Mesenchymal stem cell (in vitro differentiated cells and primary cell): ENCODE measurements around the gene IRAK4.

Source experiments
- DNase-seq: peaks from one replicate; pipeline ENCODE4 v3.0.0-alpha.2; 2013
- H2AFZ ChIP-seq: one replicate; pipeline ENCODE4 v1.6.1; 2013; ENCODE audit warnings: low read depth, mild to moderate bottlenecking, control low read depth, inconsistent platforms, low read length, moderate library complexity
- H2AK5ac ChIP-seq: 2 replicates; pipeline ENCODE4 v1.6.1; 2013; ENCODE audit warnings: low read length, moderate library complexity, mild to moderate bottlenecking, inconsistent platforms; ENCODE audit not compliant: severe bottlenecking
- H2BK120ac ChIP-seq: one replicate; pipeline ENCODE4 v1.6.1; 2013; ENCODE audit warnings: low read depth, mild to moderate bottlenecking, inconsistent platforms, low read length, moderate library complexity
- H2BK12ac ChIP-seq, 2 experiments: one replicate each; pipeline ENCODE4 v1.6.1; 2013; ENCODE audit warnings: inconsistent platforms in 2 of 2, low read length in 2 of 2, mild to moderate bottlenecking in 2 of 2, moderate library complexity in 2 of 2, control low read depth in 1 of 2
- H2BK15ac ChIP-seq: one replicate; pipeline ENCODE4 v1.6.1; 2013; ENCODE audit warnings: mild to moderate bottlenecking, low read depth, inconsistent platforms; ENCODE audit not compliant: poor library complexity, severe bottlenecking
- H2BK5ac ChIP-seq: 2 replicates; pipeline ENCODE4 v1.6.1; 2013; ENCODE audit warnings: low read depth, mild to moderate bottlenecking, low read length, control low read depth, inconsistent platforms; ENCODE audit not compliant: poor library complexity, severe bottlenecking
- H3K14ac ChIP-seq, 2 experiments: one replicate each; pipeline ENCODE4 v1.6.1; 2013; ENCODE audit warnings: inconsistent platforms in 2 of 2, low read length in 2 of 2, control low read depth in 1 of 2, mild to moderate bottlenecking in 1 of 2, moderate library complexity in 1 of 2
- H3K18ac ChIP-seq, 2 experiments: one replicate each; pipeline ENCODE4 v1.6.1; 2013; ENCODE audit warnings: inconsistent platforms in 2 of 2, low read length in 2 of 2, control low read depth in 1 of 2, low read depth in 1 of 2, mild to moderate bottlenecking in 1 of 2
- H3K23ac ChIP-seq, 2 experiments: one replicate each; pipeline ENCODE4 v1.6.1; 2013; ENCODE audit warnings: inconsistent platforms in 2 of 2, low read length in 2 of 2, mild to moderate bottlenecking in 2 of 2, moderate library complexity in 2 of 2, control low read depth in 1 of 2
- H3K27ac ChIP-seq: 2 replicates; pipeline ENCODE4 v1.5.1; 2013; ENCODE audit warnings: mild to moderate bottlenecking, moderate library complexity, low read length, control low read depth, inconsistent platforms; ENCODE audit not compliant: poor library complexity, severe bottlenecking
- H3K27me3 ChIP-seq, 2 experiments: 2 replicates each; pipeline versions ENCODE4 v1.6.1 to v1.7.0; 2013; ENCODE audit warnings: low read length in 2 of 2, mild to moderate bottlenecking in 2 of 2, moderate library complexity in 2 of 2, control low read depth in 1 of 2, inconsistent platforms in 1 of 2; ENCODE audit not compliant: control insufficient read depth in 1 of 2, insufficient read depth in 1 of 2
- H3K36me3 ChIP-seq, 2 experiments: 2 replicates each; pipeline versions ENCODE4 v1.6.1 to v1.7.0; 2013; ENCODE audit warnings: low read length in 2 of 2, control low read depth in 1 of 2, inconsistent platforms in 1 of 2, low read depth in 1 of 2, mild to moderate bottlenecking in 1 of 2; ENCODE audit not compliant: insufficient read depth in 2 of 2, control insufficient read depth in 1 of 2
- H3K4ac ChIP-seq, 2 experiments: one replicate each; pipeline ENCODE4 v1.6.1; 2013; ENCODE audit warnings: inconsistent platforms in 2 of 2, low read length in 2 of 2, mild to moderate bottlenecking in 2 of 2, moderate library complexity in 2 of 2, control low read depth in 1 of 2, low read depth in 1 of 2
- H3K4me1 ChIP-seq: 2 replicates; pipeline ENCODE4 v1.6.1; 2013; ENCODE audit warnings: low read depth, low read length, control low read depth; ENCODE audit not compliant: control insufficient read depth, insufficient read depth
- H3K4me2 ChIP-seq: 2 replicates; pipeline ENCODE4 v1.6.1; 2013; ENCODE audit warnings: low read length, mild to moderate bottlenecking, inconsistent platforms; ENCODE audit not compliant: poor library complexity, severe bottlenecking
- H3K4me3 ChIP-seq, 2 experiments: 2 replicates each; pipeline versions ENCODE4 v1.5.1 to v1.7.0; 2013; ENCODE audit warnings: low read length in 2 of 2, mild to moderate bottlenecking in 2 of 2, control low read depth in 1 of 2, low read depth in 1 of 2; ENCODE audit not compliant: insufficient read depth in 1 of 2
- H3K79me1 ChIP-seq: replicated peaks from 2 replicates; pipeline ENCODE4 v1.6.1; 2013; ENCODE audit warnings: mild to moderate bottlenecking, control low read depth, low read length, inconsistent platforms; ENCODE audit not compliant: poor library complexity, severe bottlenecking
- H3K9ac ChIP-seq: 2 replicates; pipeline ENCODE4 v1.7.0; 2013; ENCODE audit warnings: mild to moderate bottlenecking, low read length, moderate library complexity
- H3K9me3 ChIP-seq: 2 replicates; pipeline ENCODE4 v1.7.0; 2013; ENCODE audit warnings: mild to moderate bottlenecking, low read length; ENCODE audit not compliant: control insufficient read depth
- H4K8ac ChIP-seq: one replicate; pipeline ENCODE4 v1.6.1; 2013; ENCODE audit warnings: inconsistent platforms, mild to moderate bottlenecking, low read length, moderate library complexity
- H4K91ac ChIP-seq: one replicate; pipeline ENCODE4 v1.6.1; 2013; ENCODE audit warnings: mild to moderate bottlenecking, low read length, inconsistent platforms
- WGBS: methylation state at CpG from one replicate; pipeline ENCODE4 v1.1.7; 2013; ENCODE audit warnings: mixed read lengths; 5-methylcytosine and 5-hydroxymethylcytosine counted together

The IRAK4 gene

DNA sequence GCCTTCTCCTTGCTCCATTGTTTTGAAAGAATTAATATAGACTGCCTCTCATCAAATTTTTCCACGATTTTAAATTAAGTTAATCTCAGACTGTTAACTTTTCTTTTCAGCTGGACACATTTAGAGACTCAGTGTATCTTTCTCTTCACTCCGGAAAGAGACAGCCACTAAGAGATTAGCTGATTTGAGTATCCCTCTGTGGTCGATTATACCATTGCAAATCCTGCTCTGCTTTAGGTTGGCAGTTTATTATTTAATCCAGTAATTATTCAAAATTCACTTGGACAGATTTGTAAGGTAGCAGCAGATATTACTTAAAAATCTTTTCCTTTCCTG is 48.0 kb downstream of the IRAK4 start:
- Histone ChIP-seq H2BK12ac (no peak overlapping the region), H3K4me1 (no peaks in the 10 kb centered on the region), H3K14ac (no peak overlapping the region), H3K9ac (peak overlapping the region; percentile 95), H3K27me3 (no peaks in the 10 kb centered on the region), H3K27ac (peak overlapping the region; percentile 94), H3K4me2 (no peak overlapping the region), H3K23ac (no peak overlapping the region), H3K79me1 (no peaks in the 10 kb centered on the region), H2BK15ac (no peak overlapping the region), H3K36me3 (peaks cover 1 to 19% of the 10 kb centered on the region in 2 experiments), H3K9me3 (no peaks in the 10 kb centered on the region), H3K18ac (no peak overlapping the region), H2BK120ac (no peak overlapping the region), H2AFZ (no peak overlapping the region), H4K91ac (no peak overlapping the region), H4K8ac (no peak overlapping the region), H3K4me3 (peak overlapping the region in 1 of 2 experiments; percentile 89), H2AK5ac (no peak overlapping the region), H2BK5ac (no peak overlapping the region), H3K4ac (no peak overlapping the region)
- no peak for DNase-seq
- WGBS, result 27% methylated on average over 3 of the region's 3 CpGs

DNA sequence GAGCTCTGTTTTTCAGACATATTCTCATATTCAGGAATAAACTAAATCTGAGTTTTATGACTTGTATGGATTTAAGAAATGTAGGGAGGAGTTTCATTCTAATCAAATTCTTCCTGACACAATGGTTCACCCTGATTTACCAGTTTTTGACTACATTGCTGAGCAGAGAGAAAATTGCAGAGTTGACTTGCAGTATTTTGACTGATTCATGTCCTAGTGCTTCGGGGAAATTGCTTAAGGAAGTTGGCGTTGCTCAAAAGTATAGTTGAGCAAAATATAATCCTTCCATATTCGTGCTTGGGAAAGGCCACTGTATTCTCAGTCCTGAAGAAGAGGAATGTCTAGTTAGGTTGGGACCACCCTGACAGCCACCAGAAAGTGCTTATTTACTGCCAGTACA is 48.6 kb downstream of the IRAK4 start:
- Histone ChIP-seq H3K36me3 (peaks cover 0 to 12% of the 10 kb centered on the region in 2 experiments), H4K91ac (no peak overlapping the region), H2BK15ac (no peak overlapping the region), H3K14ac (no peak overlapping the region), H2AFZ (no peak overlapping the region), H2BK120ac (no peak overlapping the region), H3K4me1 (no peaks in the 10 kb centered on the region), H3K4ac (no peak overlapping the region), H3K9me3 (no peaks in the 10 kb centered on the region), H2AK5ac (no peak overlapping the region), H3K4me2 (no peak overlapping the region), H3K27ac (no peak overlapping the region), H3K23ac (no peak overlapping the region), H3K79me1 (no peaks in the 10 kb centered on the region), H2BK5ac (no peak overlapping the region), H3K27me3 (no peaks in the 10 kb centered on the region), H4K8ac (no peak overlapping the region), H2BK12ac (no peak overlapping the region), H3K9ac (peak overlapping the region; percentile 95), H3K4me3 (peak overlapping the region in 1 of 2 experiments; percentile 89), H3K18ac (no peak overlapping the region)
- no peak for DNase-seq
- WGBS, result 97% methylated on average over 3 of the region's 3 CpGs

DNA sequence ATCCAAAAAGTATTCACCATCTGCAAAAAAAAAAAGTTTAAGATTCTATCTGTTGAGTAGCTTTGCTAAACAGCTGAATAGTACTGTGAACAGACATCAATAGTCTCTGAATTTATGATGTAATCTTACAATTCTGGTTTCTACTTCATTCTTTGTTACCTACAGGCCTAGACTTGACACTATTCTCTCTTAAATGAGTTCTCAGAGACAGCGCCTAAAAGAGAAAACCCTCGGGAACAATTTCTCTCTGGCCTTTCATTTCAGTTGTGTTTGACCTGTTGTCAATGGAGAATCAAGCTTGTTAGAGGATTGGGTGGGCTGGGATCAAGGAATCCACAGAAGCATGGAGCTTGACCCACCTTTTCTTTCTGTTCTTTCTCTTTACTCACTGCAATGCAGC is 53.3 kb downstream of the IRAK4 start:
- no peak overlapping the region for H2BK15ac ChIP-seq
- no peak overlapping the region for H2BK5ac ChIP-seq
- no peak overlapping the region for H3K18ac ChIP-seq
- no peak overlapping the region for H3K9ac ChIP-seq
- no peak overlapping the region for H3K23ac ChIP-seq
- H3K4me2 ChIP-seq, result no peak overlapping the region
- no peaks in the 10 kb centered on the region for H3K27me3 ChIP-seq
- 95% methylated on average over 2 of the region's 2 CpGs for WGBS
- no peaks in the 10 kb centered on the region for H3K36me3 ChIP-seq
- no peak overlapping the region for H2AFZ ChIP-seq
- no peak overlapping the region for H4K91ac ChIP-seq
- no peak overlapping the region for H3K4me3 ChIP-seq
- no peaks in the 10 kb centered on the region for H3K9me3 ChIP-seq
- H3K4me1 ChIP-seq, result no peaks in the 10 kb centered on the region
- H3K79me1 ChIP-seq, result no peaks in the 10 kb centered on the region
- no peak overlapping the region for H3K14ac ChIP-seq
- no peak overlapping the region for H4K8ac ChIP-seq
- no peak overlapping the region for H2BK12ac ChIP-seq
- H2BK120ac ChIP-seq, result no peak overlapping the region
- no peak for DNase-seq
- no peak overlapping the region for H2AK5ac ChIP-seq
- no peak overlapping the region for H3K4ac ChIP-seq
- H3K27ac ChIP-seq, result no peak overlapping the region

DNA sequence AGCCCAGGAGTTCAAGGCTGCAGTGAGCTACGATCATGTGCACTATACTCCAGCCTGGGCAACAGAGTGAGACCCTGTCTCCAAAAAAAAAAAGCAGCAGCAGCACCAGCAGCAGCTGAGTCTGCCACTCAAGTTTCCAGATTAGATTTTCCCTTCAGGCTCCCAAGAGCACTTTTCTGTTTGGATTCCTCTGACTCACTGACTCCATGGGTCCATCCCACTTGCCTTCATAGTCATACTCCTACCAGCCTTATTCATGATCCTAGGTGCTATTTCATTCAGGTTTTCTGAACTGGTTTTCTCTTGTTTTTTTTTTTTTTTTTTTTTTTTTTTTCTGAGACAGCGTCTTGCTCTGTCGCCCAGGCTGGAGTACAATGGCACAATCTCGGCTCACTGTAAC is 54.2 kb downstream of the IRAK4 start:
- no peak overlapping the region for H3K18ac ChIP-seq
- DNase-seq, result no peak
- H3K27me3 ChIP-seq, result no peaks in the 10 kb centered on the region
- H3K4me2 ChIP-seq, result no peak overlapping the region
- H3K4ac ChIP-seq, result no peak overlapping the region
- H3K23ac ChIP-seq, result no peak overlapping the region
- H3K4me1 ChIP-seq, result no peaks in the 10 kb centered on the region
- no peak overlapping the region for H2AK5ac ChIP-seq
- no peak overlapping the region for H2BK12ac ChIP-seq
- no peak overlapping the region for H2BK120ac ChIP-seq
- no peak overlapping the region for H4K91ac ChIP-seq
- H3K14ac ChIP-seq, result no peak overlapping the region
- H2BK5ac ChIP-seq, result no peak overlapping the region
- no peaks in the 10 kb centered on the region for H3K36me3 ChIP-seq
- no peaks in the 10 kb centered on the region for H3K9me3 ChIP-seq
- H3K79me1 ChIP-seq, result no peaks in the 10 kb centered on the region
- no peak overlapping the region for H4K8ac ChIP-seq
- no peak overlapping the region for H2AFZ ChIP-seq
- H2BK15ac ChIP-seq, result no peak overlapping the region
- H3K27ac ChIP-seq, result no peak overlapping the region
- no peak overlapping the region for H3K4me3 ChIP-seq
- no peak overlapping the region for H3K9ac ChIP-seq
- 72% methylated on average over 2 of the region's 4 CpGs for WGBS
